ENCODE data around the gene STIMATE.

STIMATE gene

DNA sequence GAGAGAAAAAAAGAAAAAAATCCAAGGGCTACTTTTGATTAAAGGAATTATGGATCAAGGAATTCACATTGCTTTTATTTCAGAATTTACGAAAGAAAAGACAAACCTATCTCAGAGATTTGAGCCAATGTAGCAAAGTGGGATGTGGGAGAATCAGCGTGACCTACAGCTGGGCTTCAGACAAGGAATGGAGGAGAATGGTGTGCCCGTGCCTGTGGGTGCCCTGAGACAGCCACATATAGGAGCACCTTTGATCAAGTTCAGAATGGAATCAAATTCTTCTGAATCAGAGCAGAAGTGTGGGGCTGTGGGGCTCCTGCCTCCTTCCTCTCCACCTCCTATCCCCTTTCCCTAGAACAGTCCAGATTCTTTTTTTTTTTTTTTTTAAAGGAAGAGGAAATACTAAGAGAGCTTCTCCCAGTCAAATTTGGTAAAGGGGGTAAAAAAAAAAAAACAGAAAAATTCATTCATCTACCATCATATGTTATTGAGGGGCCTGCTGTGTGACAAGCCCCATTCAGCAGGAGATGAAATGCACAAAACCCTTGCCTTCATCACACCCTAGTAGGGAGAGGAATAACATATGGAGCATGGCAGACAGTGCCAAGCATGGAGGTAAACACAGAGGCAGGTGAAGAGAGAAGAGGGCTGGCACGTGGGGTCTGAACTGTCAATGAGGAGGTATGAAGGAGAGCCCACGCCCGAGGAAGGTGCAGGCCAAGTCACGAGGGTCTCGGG is 37.5 kb downstream of the STIMATE start:
- peak; percentile 50 for DNase-seq

DNA sequence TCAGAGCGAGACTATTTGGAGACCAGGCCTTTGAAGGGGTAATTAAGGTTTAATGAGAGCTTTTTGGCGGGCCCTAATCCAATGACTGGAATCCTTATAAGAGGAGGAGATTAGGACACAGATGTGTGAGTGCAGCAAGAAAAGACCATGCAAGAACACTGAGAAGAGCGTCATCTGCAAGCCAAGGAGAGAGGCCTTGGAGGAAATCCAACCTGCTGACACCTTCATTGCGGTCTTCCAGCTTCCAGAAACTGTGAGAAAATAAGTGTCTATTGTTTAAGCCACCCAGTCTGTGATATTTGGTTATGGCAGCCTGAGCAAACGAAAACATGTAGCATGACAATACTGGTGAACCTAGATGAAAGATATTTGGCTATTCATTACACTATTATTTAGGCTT is 39.5 kb downstream of the STIMATE start:
- DNase-seq, result no peak

DNA sequence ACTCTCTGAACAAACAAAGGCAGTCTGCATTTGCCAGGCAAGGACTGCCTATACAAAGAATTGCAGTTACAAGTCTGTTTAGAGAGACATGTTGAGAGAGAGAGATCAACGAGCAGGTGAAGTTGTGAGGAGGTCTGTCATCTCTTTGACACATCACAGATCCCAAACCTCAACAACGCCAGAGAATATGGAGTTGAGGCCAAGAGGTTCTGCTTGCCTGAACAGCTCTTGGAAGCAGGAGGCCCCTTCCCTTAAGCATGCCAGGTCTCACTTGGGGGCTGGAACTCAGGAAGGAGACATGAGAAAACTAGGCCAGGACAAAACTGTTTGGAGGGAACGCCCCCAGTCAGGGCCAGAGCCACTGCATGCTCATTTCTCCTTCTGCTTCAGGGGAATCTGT is 40.2 kb downstream of the STIMATE start:
- DNase-seq, result no peak

DNA sequence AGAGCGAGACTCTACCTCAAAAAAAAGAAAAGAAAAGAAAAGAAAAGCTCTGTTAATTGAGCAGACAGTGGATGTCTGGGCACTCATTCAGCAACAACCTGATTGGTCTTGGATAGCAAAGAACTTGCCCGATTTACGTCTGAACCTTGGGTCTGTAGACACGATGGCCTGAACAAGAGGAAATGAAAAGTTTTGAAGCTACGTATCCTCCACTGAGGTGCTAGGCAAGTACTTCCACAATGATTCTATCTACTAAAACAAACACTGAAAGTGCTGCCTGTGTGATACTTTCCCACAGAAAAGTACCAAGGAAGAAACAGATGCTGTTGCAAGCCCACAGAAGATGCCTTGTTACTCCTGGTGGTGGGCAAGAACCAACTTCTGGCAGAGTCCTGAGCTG is 40.7 kb downstream of the STIMATE start:
- no peak for DNase-seq

DNA sequence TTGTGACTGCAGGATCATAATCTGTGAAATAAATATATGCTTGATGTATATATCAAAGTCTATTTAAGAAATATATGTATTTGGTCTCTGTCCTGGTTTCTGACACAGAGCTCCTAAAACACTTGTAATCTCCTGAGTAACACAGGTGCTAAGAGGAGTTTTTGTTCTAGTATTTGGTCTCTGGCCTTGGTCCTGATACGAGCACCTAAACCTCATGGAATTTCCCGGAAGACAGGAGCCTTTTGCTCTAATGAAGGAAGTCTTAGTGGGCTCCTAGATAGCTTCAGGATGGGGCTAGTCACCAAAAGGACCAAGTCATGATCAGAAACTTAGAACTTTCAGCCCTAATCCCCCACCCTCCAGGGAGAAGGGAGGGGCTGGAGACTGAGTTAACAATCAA is 43.3 kb downstream of the STIMATE start:
- no peak for DNase-seq

DNA sequence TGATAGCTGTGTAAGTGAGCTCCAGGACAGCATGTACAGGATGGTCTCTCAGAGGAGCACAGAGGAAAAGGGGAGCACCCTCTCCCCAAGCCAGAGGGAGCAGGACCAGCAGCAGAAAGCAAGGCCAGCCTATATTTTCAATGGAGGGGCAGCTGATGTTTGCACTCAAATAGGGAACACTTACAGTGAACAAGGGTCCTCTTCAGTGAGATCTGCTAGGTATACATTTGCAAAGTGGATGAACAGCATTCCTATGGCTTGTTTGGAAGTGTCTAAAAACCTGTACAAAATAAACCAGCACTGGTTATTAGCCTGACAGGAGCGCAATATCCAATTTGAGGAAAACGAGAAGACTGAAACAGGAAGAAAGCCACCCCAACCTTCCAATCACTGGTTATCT is 44.9 kb downstream of the STIMATE start:
- no peak for DNase-seq

DNA sequence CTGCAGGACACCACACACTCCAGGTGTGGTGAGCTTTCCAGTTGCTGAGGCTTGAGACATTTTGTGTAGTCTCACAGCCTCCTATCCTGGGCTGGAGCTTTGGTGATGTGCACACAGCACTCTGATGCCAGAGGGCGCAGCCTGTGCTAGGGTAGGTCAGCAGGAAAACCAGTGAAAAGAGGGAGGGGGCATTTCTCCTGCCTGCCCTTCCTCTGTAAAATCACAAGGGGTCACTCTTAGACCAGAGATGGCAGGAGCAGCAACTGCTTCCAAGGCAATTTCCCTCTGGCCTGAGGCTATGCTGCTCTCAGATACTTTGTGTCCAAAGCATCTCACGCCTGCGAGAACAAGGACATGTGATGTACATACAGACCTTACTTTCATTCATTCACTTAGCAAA is 46.0 kb downstream of the STIMATE start:
- DNase-seq, result peak; percentile 12

DNA sequence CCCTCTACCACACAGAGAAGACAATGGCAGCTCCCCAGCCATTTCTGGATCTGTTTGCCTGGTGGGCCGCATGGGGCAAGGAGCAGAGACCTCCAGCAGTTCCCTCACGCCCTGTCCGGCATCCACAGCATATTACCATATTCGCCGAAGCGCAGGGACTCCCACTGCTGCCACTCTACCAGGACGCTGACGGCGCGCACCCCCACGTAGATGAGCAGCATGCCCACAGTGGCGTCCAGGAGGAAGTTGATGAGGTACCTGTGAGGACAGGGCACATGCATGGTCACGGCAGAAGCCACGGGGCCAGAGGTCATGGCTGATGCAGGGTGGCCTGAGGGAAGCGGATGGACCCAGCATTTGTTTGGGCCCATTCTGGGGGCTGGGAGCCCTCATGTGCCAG is 47.7 kb downstream of the STIMATE start:
- DNase-seq, result no peak

DNA sequence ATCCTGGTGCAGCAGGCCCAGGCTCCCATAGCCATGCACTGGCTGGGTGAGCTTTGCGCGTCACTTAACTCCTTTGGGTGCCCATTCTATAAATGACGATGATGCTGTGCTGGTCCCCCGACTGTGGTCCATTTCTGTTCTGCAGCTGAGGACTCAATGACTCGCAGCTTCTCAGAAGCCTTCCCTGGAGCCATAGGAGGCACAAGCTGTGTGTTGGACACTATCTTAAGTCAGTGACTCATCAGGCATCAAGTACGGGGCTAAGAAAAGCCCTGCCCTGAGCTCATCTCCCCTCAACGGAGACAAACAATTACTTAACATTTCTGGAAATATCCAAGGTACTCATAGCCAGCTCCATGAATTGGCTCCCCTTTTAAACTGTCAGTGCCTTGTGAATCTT is 48.7 kb downstream of the STIMATE start:
- no peak for DNase-seq

DNA sequence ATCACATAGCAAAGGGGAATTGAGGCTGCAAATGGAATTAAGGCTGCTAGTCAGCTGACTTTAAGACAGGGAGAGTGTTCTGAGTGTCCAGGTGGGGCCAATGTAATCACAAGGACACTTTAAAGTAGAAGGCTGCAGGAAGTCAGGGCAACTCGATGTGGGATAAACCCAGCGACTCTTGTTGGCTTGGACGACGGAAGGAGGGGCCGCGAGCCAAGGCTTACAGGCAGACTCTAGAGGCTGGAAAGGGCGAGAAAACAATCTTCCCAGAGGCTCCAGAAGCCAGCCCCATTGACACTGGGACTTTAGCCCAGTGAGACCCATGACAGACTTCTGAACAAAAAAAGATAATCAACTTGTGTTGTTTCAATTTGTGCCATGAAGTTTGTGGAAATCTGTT is 49.6 kb downstream of the STIMATE start:
- DNase-seq, result no peak

DNA sequence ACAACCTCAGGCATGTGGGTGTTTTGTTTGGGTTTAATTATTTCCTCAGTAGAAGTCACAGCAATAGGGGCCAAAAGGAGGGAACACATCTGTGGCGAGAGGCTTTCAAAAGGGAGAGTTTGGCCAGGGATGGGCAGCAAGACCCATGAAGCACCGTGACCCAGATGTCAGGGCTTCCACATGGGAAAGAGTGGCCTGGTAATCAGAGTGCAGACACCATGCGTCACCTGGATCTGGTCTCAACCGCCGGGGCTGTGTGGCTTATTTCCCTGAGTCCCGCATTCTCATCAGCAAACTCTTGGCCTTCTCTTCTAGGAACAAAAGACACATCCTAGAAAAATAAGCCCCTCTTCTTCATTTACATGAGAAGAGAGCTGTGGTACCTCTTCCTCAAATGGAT is 50.1 kb downstream of the STIMATE start:
- no peak for DNase-seq

DNA sequence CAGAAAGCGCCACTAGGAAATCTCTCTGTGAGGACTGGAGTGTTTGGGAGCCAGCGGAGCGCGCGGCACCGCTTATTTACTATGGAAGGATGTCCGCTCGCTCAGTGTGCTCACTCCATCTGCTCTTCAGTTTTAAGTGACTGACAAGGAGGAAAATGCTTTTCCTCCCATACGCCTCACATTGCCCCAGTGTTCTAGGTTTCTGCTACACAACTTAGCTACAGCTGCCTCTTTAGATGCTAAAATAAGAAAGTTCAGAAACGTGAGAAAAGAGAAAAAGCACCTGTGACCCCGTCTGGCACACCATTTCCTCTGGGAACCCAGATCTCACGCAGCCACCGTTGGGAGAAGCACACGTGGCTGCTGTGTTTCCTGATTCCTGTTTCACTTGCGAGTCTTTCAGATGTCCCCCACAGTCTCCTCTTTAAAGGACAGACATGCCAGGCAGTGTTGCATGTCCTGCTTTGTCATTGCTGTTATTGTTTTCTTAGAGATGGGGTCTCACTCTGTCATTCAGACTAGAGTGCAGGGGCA is 50.8 kb downstream of the STIMATE start:
- no peak for DNase-seq

DNA sequence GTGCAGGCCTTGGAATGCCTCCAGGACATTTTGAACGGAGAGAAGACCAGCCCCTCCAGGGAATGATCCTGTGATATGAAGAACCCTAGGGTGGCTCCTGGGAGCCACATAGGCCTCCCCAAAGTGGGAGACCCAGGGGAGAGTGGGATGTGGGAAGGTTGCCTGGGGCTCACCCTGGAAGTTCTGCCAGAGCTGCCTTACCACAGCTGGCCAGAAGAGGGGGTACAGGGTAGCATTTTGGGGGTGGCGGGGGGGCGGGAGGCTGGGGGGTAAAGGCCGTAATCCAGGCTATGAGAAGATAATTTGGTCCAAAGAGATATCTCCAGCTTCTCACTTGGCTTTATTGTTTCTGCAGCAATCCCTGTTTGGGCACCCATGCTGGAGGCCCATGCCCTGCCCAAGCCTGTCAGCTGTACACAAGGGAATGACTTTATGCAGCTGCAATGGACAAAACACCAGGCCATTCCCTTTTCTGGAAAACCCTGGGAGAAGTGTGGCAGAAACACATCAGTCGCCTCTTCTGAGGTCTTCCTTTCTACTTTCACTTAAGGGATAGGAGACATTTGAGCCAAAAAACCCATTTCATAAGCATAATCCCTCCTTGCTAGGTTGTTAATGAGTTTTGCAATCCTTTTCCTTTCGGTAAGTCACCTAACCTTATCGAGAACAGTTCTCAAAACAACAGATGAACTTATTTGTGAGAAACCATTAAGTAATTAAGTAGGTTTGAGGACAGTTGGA is 51.5 kb downstream of the STIMATE start:
- DNase-seq, result no peak

DNA sequence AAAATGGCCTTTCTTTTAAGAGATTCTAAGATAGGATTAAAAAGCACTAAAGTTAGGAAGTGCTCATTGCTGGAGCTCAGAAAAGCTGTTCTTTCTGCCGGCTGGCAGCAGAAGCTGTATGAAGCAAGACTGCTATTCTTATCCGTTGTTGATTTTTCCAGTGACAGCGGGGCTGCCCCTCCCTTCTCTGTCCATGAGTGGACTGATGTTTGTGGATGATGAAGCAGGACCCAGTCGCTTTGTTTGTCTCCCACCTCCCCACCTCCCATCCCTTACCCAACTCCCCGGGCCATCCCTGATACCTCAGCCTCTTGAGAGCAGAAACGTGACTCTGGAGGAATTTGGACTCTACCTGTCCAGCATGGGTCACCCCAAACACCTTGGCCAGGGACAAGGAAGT is 52.2 kb downstream of the STIMATE start:
- no peak for DNase-seq

DNA sequence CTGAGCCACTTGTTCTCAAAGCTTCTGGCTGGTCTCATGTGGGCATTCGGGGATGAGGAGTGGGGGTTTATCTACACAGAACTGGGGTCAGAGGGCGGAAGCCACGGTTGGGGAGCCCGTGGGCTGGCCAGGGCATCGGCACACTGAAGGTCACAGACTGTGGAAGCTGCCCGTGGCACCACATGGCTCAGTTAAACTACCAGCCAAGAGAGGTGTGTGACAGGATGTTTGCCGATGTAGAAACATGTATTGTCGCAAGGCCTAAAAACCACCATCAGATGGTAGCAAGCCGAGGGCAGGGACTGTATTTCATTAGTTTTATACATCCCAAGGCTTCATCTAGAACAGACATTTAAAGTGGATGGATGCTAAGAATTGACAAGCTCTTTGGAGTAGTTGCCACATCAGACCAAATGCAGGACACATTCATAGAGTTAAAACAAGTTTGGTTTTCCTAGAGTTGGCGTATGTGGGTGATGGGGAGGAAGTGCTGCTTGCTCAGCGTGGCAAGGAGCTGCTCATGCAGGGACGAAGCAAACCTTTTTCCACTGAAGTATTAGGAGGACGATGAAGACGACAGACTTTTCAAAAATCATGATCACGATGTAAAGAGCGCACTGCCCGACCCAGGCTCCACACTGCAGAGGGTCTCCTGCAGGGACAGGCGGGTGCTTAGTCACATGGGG is 52.9 kb downstream of the STIMATE start:
- no peak for DNase-seq

DNA sequence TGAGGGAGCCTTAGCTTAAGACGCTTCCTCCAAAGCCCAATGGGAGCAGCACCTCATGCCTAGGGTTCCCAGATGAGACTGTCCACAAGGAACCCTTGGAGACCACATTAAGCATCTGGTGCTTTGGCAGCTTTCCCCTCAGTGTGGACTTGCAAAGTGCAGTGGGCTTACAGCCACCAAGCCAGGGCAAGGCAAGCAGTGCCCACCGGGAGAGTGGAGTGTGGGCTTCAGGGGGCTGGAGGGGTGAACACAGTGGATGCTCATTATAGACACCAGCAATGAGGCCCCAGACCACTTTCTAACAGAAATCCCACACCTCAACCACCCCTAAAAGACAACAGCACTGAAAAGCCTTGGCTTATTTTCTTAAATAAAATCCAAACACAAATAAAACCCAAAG is 53.5 kb downstream of the STIMATE start:
- DNase-seq, result no peak

DNA sequence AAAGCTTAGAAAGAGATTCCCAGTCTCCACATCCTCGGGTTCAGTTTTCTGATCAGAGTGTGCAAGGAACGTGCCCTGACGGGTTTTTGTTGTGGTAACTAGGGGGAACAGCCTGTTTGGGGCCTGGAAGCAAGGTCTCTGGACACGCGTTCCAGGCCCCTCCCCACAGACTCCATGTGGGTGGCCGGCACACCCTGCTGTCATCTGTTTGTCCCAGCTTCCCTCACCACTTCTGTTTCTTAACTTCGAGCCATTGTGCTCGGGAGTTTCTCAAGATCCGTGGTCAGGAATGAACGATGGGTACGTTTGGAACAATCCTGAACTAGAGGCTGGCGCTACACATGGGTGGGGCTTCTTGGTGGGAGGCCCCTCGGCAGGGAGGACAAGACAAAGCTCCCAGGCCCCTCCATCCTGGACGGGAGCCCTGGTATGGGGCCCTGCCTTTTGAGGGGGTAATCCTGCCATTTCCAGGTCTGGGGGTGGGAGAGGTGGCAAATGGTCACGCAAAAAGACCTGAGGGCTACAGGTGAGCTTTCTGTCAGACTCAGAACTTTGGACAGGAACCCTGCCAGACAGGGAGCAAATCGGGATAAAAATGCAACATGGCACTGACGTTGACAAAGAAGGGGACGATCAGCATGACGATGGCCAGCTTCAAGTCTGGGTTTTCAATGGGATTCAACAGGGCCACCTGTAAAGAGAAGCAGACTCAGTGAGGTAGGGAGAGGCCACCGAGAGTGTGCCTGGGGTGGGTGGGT is 54.1 kb downstream of the STIMATE start:
- no peak for DNase-seq

DNA sequence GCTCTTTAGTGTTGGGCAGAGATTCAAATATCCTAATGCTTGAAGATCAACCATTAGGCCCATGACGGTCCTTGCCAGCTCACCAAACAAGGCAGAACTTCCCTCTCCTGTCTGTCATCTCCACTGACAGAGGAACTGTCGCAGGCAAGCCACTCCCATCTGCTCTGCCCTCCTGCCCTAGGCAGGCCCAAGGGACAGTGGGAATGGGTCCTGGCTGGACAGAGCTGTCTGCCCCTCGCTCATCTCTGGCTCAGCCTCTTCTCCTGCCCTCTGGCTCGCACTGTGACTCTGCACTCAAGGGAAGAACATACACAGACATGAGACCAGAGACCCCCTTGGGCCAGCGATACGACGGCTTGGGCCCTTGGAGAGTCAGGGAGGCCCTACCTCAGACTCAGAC is 54.9 kb downstream of the STIMATE start:
- no peak for DNase-seq

DNA sequence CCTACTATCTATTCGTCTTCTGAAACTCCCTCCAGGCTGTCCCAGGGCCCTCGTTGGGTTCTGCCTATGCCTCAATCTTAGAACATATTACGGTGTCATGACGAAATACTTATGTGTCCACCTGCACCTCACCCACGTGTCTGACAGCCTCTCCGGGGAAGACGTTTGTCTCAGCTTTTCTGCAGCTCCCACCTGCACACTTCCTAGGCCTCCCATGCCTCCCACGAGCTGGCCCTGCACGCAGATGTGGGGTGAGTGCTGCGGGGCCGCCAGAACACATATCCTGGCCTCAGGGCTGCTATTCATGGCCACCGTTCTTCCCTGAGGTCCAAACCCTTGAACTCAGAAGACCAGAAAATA is 55.4 kb downstream of the STIMATE start:
- DNase-seq, result no peak

DNA sequence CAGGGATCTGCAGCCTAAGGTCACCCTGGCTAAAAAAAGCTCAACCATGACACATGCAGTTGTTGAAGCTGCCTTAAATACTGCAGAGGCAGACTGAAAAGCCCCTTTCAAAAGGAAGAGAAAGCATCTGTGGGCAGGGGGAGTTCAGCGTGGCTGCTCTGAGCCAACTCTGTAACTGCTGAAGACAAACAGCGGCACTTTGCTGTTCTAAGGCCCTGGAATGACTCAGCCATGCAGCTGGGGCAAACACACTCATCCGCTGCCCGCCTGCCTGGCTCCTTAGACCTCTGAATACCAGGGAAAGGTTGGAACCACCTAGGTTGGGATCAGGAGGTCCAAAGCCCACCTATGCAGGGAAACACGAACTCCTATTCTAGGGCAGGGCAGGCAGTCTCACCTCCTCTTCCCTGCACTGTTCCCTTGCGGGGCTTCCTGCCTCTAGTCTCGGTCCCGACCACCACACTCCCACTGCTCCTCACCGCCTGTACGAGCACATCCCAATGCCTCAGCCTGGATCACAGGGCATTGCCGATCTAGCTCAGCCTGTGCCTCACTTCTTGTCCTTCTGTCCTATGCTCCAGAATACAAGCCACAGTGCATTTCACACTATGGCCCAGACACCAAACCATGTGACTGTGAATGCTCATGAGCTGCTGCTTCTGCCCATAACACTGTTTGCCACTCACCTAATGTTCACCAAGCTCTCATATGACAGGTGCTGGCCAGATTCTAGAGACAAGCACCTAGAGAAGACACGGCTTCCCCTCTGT is 56.0 kb downstream of the STIMATE start:
- DNase-seq, result no peak

DNA sequence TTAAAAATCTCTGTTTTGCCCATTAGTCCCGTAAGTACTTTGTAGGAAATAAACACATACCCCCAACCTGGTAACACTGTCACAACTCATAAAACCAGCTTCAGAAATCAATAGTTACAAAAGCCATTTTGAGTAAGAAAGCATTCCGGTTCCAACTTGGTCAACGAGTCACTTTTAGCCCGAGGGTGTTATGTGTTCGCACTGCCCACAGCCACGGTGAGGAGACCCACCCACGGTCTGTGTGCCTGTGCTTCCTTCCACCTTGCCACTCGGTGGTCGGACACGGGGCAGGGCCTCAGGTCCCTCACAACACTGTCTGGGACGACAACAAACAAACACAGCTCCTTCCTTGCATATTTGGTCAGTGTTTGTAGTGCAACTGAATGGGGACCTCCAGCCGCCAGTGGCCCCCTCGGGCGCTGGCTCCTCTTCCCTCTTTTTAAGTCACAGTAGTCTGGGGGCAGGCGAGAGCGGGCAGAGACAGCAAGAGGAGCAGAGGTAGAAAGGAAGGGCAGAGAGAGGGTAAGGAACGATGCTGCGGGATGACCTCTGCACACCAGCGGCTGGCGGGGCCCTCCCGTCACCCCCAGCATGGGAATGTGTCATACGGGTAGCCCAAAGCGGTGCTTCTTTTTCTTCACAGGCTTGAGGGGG is 57.3 kb downstream of the STIMATE start:
- no peak for DNase-seq

DNA sequence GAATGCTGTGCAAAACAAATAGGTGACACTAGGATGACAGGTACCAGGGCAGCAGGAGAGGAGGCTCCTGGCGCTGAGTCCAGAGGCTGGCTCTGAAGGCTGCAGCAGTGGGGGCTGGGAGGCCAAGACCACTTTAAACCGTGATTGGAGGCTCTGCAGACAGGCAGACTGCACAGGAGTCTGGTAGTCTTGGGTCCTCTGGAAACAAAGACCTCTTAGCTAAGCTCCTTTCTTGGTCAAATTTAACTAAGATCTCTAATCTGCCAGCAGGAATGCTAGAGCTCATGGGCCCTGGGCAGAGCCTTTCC is 58.1 kb downstream of the STIMATE start:
- no peak for DNase-seq
